ENCODE data around the gene THUMPD3.

GRCh38 chr3:9411302-9411701 is 48.4 kb downstream of the THUMPD3 start:
- TF ChIP-seq CTCF (IDR thresholded peaks at IDR 0.05) (no peak), POLR2AphosphoS5 (IDR thresholded peaks at IDR 0.05) (no peak)

Measured in breast epithelium (tissue), 3 donors.